IMR-90 (cell line): Measurements from ENCODE around the gene ACOT7.
"Not testable (repeated sequence)": the region's sequence is repeated elsewhere in the genome, so short reads cannot be mapped to it uniquely, and the experiment has no call there.

Experiments used
- BHLHE40 ChIP-seq: fragments of 150-350 bp; IDR thresholded peaks from 2 replicates; pipeline ENCODE4 v1.6.1; 2016; ENCODE audit warnings: mild to moderate bottlenecking, low read depth, low read length
- CEBPB ChIP-seq: IDR thresholded peaks from 2 replicates; pipeline ENCODE4 v1.6.1; 2012; ENCODE audit warnings: low read depth, low read length, improper control_type of control experiment
- CHD1 ChIP-seq: IDR thresholded peaks from 2 replicates; pipeline ENCODE4 v1.6.1; 2012; ENCODE audit warnings: low read depth, low read length, improper control_type of control experiment
- CTCF ChIP-seq: conservative IDR thresholded peaks from 2 replicates; pipeline ENCODE4 v1.5.1; 2012; ENCODE audit warnings: mild to moderate bottlenecking, low read depth, low read length, improper control_type of control experiment
- ELK1 ChIP-seq: fragments of 150-350 bp; IDR thresholded peaks from 2 replicates; pipeline ENCODE4 v1.6.1; 2016; ENCODE audit warnings: low read depth, mild to moderate bottlenecking, low read length, moderate library complexity, borderline replicate concordance
- FOS ChIP-seq: fragments of 150-350 bp; IDR thresholded peaks from 2 replicates; pipeline ENCODE4 v1.6.1; 2016; ENCODE audit warnings: low read depth, low read length
- MAZ ChIP-seq: IDR thresholded peaks from 2 replicates; pipeline ENCODE4 v1.6.1; 2012; ENCODE audit warnings: low read depth, mild to moderate bottlenecking, low read length, improper control_type of control experiment, moderate library complexity, borderline replicate concordance
- POLR2A ChIP-seq: IDR thresholded peaks from 2 replicates; pipeline ENCODE4 v1.6.1; 2012; ENCODE audit warnings: mild to moderate bottlenecking, low read depth, low read length
- RAD21 ChIP-seq: IDR thresholded peaks from 2 replicates; pipeline ENCODE4 v1.6.1; 2012; ENCODE audit warnings: low read length, improper control_type of control experiment
- RCOR1 ChIP-seq: IDR thresholded peaks from 2 replicates; pipeline ENCODE4 v1.6.1; 2012; ENCODE audit warnings: mild to moderate bottlenecking, low read length, improper control_type of control experiment; ENCODE audit not compliant: insufficient replicate concordance
- RFX5 ChIP-seq: IDR thresholded peaks from 2 replicates; pipeline ENCODE4 v1.8.0; 2012; ENCODE audit warnings: low read depth, mild to moderate bottlenecking, low read length, moderate library complexity
- SMC3 ChIP-seq: fragments of 150-350 bp; IDR thresholded peaks from 2 replicates; pipeline ENCODE4 v1.6.1; 2016; ENCODE audit warnings: low read depth, mild to moderate bottlenecking, antibody characterized with exemption, low read length, moderate library complexity
- USF2 ChIP-seq: fragments of 150-350 bp; IDR thresholded peaks from 2 replicates; pipeline ENCODE4 v1.6.1; 2017; ENCODE audit warnings: mild to moderate bottlenecking, antibody characterized with exemption, low read length, low read depth

- TF ChIP-seq CTCF (peak; percentile 53), SMC3 (peak; percentile 58), RAD21 (peak; percentile 55), RFX5 (peak; percentile 82)
- not testable (repeated sequence) for TF ChIP-seq POLR2A, CEBPB, BHLHE40, USF2, MAZ, CHD1, RCOR1, FOS, ELK1
These were observed 30.3 kb downstream of the ACOT7 start for GRCh38 chr1:6363085-6363884.
